AG04449 (cell line): ENCODE results near the gene GDF7.

ENCODE experiments used
- CTCF ChIA-PET: fragments of 350-600 bp; formaldehyde crosslinking; extraction: SDS; loops from one replicate; lab custom pipeline; 2021; ENCODE audit warnings: antibody characterized with exemption; lab: Yijun Ruan, JAX
- POLR2A ChIA-PET: fragments of 400-600, 350-600 bp; formaldehyde crosslinking; extraction: SDS; loops from one replicate; lab custom pipeline; 2020; ENCODE audit warnings: antibody characterized with exemption, inconsistent platforms; lab: Yijun Ruan, JAX
- DNase-seq: peaks from one replicate; pipeline ENCODE4 v3.0.0-alpha.2; 2010; ENCODE audit warnings: low read depth, low spot score
- H3K4me3 ChIP-seq: 2 replicates; pipeline ENCODE4 v1.5.1; 2011; ENCODE audit warnings: low read depth, mild to moderate bottlenecking, control low read depth, low read length
- TF ChIP-seq, protein P1 (sequence below): IDR thresholded peaks from one replicate; pipeline ENCODE4 v1.5.1; 2011; ENCODE audit warnings: mild to moderate bottlenecking, moderate library complexity, low read length, control low read depth, inconsistent platforms; ENCODE audit not compliant: insufficient read depth; ENCODE audit errors: missing control alignments

Gene GDF7

GRCh38 chr2:20650877-20651730 lies 15.8 kb upstream of the GDF7 start, which contains the start of gene HS1BP3:
Gene HS1BP3 (minus strand): TSS chr2:20651098. CDS start chr2:20651063, 35 bp downstream.
- peak within 1 kb of the TSS; percentile 91 for H3K4me3 ChIP-seq
- POLR2A ChIA-PET, result interaction anchor here (4.1 kb wide), 1 partner anchor 203 kb away, joined by 35 read pairs; the partner anchor contains the start of gene RHOB

DNA sequence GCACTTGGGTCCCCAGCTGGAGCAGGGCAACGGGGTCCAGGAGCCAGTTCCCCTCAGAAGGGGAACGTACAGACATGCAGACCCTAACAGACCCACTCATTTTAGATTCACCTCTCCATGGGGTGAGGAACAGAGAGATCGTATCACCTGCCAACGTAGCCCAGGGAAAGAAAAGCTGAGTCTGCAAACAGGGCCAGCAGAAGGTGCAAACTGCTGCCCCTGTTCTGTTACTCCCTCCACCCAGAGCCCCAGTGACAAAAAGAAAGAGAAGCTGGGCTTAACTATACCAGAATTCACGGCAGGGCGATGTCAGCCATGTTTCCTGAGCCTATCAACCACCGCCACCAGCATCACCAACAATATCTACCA lies 15.2 kb upstream of the GDF7 start:
- POLR2A ChIA-PET, result interaction anchor here (4.1 kb wide), 1 partner anchor 204 kb away, joined by 35 read pairs; the partner anchor contains the start of gene RHOB
- peak overlapping the region; percentile 91; the same call in 1 of the 2 replicates for H3K4me3 ChIP-seq

More at GRCh38 chr2:20650877-20651730, 15.8 kb upstream of the GDF7 start, which contains the start of gene HS1BP3:
- DNase-seq, result no peak
- TF ChIP-seq, protein P1, sequence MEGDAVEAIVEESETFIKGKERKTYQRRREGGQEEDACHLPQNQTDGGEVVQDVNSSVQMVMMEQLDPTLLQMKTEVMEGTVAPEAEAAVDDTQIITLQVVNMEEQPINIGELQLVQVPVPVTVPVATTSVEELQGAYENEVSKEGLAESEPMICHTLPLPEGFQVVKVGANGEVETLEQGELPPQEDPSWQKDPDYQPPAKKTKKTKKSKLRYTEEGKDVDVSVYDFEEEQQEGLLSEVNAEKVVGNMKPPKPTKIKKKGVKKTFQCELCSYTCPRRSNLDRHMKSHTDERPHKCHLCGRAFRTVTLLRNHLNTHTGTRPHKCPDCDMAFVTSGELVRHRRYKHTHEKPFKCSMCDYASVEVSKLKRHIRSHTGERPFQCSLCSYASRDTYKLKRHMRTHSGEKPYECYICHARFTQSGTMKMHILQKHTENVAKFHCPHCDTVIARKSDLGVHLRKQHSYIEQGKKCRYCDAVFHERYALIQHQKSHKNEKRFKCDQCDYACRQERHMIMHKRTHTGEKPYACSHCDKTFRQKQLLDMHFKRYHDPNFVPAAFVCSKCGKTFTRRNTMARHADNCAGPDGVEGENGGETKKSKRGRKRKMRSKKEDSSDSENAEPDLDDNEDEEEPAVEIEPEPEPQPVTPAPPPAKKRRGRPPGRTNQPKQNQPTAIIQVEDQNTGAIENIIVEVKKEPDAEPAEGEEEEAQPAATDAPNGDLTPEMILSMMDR, result peak; percentile 81
- CTCF ChIA-PET, result interaction anchor here (0.6 to 8.5 kb wide), 55 partner anchors 8 to 314 kb away, joined by 3 to 148 read pairs (median 4); partner anchors contain the start of gene RHOB

GRCh38 chr2:20652141-20652540 lies 14.8 kb upstream of the GDF7 start:
- CTCF ChIA-PET, result interaction anchor here (1.2 to 8.5 kb wide), 17 partner anchors 9 to 313 kb away, joined by 3 to 148 read pairs (median 12); partner anchors contain the start of gene RHOB
- DNase-seq, result no peak
- no peak overlapping the region for H3K4me3 ChIP-seq
- TF ChIP-seq, protein P1, result no peak
- POLR2A ChIA-PET, result interaction anchor here (4.1 kb wide), 1 partner anchor 204 kb away, joined by 35 read pairs; the partner anchor contains the start of gene RHOB

More for the DNA sequence above, 15.2 kb upstream of the GDF7 start:
- no peak for DNase-seq
- TF ChIP-seq, protein P1, result no peak
- CTCF ChIA-PET, result interaction anchor here (0.6 to 8.5 kb wide), 48 partner anchors 9 to 313 kb away, joined by 3 to 148 read pairs (median 5); partner anchors contain the start of gene RHOB

DNA sequence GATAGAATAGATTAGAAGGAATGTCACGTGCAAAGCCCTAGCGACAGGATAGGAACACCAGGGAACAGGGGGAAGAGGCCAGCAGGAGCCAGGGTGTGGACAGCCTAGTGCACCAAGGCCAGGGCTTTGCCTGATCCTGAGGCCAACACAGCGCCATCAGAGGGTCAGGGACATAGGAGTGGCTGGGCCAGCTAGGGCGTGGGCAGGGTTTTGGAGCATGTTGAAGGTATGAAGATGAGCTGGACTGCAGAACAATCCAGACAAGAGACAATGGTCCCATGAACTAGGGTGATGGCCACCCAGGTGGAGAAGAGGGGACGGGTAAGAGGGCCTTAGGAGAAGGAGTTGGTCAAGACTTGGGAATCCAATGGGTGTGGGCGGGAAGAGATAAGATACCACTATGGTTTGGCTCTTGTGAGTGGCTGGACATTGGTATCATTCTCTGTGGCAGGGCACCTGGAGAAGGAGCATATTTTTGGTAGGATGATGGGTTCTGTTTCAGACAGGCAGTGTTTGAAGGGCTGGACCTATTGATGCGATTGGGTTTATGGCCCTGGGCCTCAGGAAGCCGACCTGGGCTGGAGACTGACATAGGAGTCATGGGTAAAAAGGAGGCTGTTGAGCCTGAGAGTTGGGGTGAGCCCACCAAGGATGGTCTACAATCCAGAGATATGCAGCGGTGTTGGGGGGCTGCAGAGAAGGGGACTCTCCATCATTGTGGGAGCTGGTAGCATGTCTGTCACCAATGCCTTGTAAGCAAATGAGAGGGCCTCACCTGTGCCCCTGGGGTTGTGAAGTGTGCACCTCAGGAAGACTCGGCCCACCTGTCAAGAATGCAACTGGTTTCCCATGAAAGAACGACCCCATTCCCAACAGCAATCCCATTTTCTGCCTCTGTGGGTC lies 14.0 kb upstream of the GDF7 start:
- ChIA-PET POLR2A (no interaction called here), CTCF (interaction anchor here (1.3 to 8.5 kb wide), 11 partner anchors 9 to 310 kb away, joined by 3 to 148 read pairs (median 22); no protein-coding TSS in a partner anchor)
- DNase-seq, result no peak
- H3K4me3 ChIP-seq, result no peak overlapping the region
- TF ChIP-seq, protein P1, result no peak

- H3K4me3 ChIP-seq, result no peak overlapping the region
- no peak for DNase-seq
- ChIA-PET CTCF (interaction anchor here (1.1 to 8.5 kb wide), 5 partner anchors 8 to 309 kb away, joined by 5 to 148 read pairs (median 19); no protein-coding TSS in a partner anchor), POLR2A (no interaction called here)
- TF ChIP-seq, protein P1, result no peak
Observed at GRCh38 chr2:20653695-20654534, 13.0 kb upstream of the GDF7 start.
